HepG2 (cell line): ENCODE measurements around the gene LDB3. TPM values are rescaled to one million over a fixed set of nuclear protein-coding genes. Genes with fewer than 3 reads are reported as not detected.

ENCODE experiments used
- FOXK2 ChIP-seq: fragments of 450-650 bp; IDR thresholded peaks from 2 replicates; pipeline ENCODE4 v1.6.1; 2016
- GTF2F1 ChIP-seq: fragments of 150-350 bp; IDR thresholded peaks from 2 replicates; pipeline ENCODE4 v1.6.1; 2014; ENCODE audit warnings: low read length
- GTF3A ChIP-seq: sonication (generic); formaldehyde crosslinking; conservative IDR thresholded peaks from 2 replicates; pipeline ENCODE4 v1.4.0; 2020; ENCODE audit warnings: mild to moderate bottlenecking, missing genetic modification reagents
- IKZF4 ChIP-seq: sonication (generic); formaldehyde crosslinking; IDR thresholded peaks from 2 replicates; pipeline ENCODE4 v1.5.1; 2020; ENCODE audit warnings: borderline replicate concordance, mild to moderate bottlenecking, low read depth, missing genetic modification reagents; ENCODE audit errors: not compliant biosample characterization
- MED13 ChIP-seq: sonication (generic); formaldehyde crosslinking; IDR thresholded peaks from 2 replicates; pipeline ENCODE4 v1.5.0; 2020; ENCODE audit warnings: missing genetic modification reagents
- REPIN1 ChIP-seq: sonication (generic); formaldehyde crosslinking; IDR thresholded peaks from 2 replicates; pipeline ENCODE4 v1.8.0; 2022; ENCODE audit warnings: missing genetic modification reagents, low read depth, mild to moderate bottlenecking, borderline replicate concordance
- XBP1 ChIP-seq: sonication (generic); formaldehyde crosslinking; IDR thresholded peaks from 2 replicates; pipeline ENCODE4 v1.5.0; 2020; ENCODE audit warnings: missing genetic modification reagents
- ZBTB20 ChIP-seq: sonication (generic); formaldehyde crosslinking; IDR thresholded peaks from 2 replicates; pipeline ENCODE4 v1.8.1; 2023; ENCODE audit warnings: missing genetic modification reagents, low read depth, mild to moderate bottlenecking, borderline replicate concordance
- ZBTB38 ChIP-seq: sonication (generic); formaldehyde crosslinking; IDR thresholded peaks from 2 replicates; pipeline ENCODE4 v1.5.1; 2020; ENCODE audit warnings: mild to moderate bottlenecking, missing genetic modification reagents
- ZBTB8A ChIP-seq: sonication (generic); formaldehyde crosslinking; IDR thresholded peaks from 2 replicates; pipeline ENCODE4 v1.4.0; 2020; ENCODE audit warnings: mild to moderate bottlenecking, low read depth, missing genetic modification reagents, borderline replicate concordance
- ZFP36 ChIP-seq: fragments of 150-350 bp; IDR thresholded peaks from 2 replicates; pipeline ENCODE4 v1.6.1; 2018; ENCODE audit warnings: borderline replicate concordance, low read length, low read depth; ENCODE audit not compliant: partially characterized antibody
- ZFP82 ChIP-seq: sonication (generic); formaldehyde crosslinking; IDR thresholded peaks from 2 replicates; pipeline ENCODE4 v1.5.1; 2020; ENCODE audit warnings: mild to moderate bottlenecking, missing genetic modification reagents, borderline replicate concordance
- ZNF253 ChIP-seq: sonication (generic); formaldehyde crosslinking; IDR thresholded peaks from 2 replicates; pipeline ENCODE4 v1.8.0; 2022; ENCODE audit warnings: mild to moderate bottlenecking, missing genetic modification reagents, borderline replicate concordance
- ZNF569 ChIP-seq: sonication (generic); formaldehyde crosslinking; IDR thresholded peaks from 2 replicates; pipeline ENCODE4 v1.5.0; 2020; ENCODE audit warnings: mild to moderate bottlenecking, missing genetic modification reagents, moderate library complexity, borderline replicate concordance
- ZNF776 ChIP-seq: sonication (generic); formaldehyde crosslinking; IDR thresholded peaks from 2 replicates; pipeline ENCODE4 v1.4.0; 2020; ENCODE audit warnings: mild to moderate bottlenecking, missing genetic modification reagents
- ZSCAN9 ChIP-seq: IDR thresholded peaks from 2 replicates; pipeline ENCODE4 v1.6.1; 2016; ENCODE audit warnings: borderline replicate concordance
- ZZZ3 ChIP-seq: sonication (generic); formaldehyde crosslinking; IDR thresholded peaks from 2 replicates; pipeline ENCODE4 v1.4.0; 2020; ENCODE audit warnings: missing genetic modification reagents, mild to moderate bottlenecking, borderline replicate concordance
- polyA plus RNA-seq, 8 experiments: library from polyadenylated mRNA; depleted of rRNA in 3 of 8; stranded (reverse) in 7 of 8; unstranded in 1 of 8; fragments of >200 nt; fragmentation: Illumina TruSeq in 4 of 8; extraction: Trizol in 4 of 8; gene quantifications; 2 replicates each; pipeline versions ENCODE4 v1.2.1 to v1.2.3, GENCODE V29; 2011 to 2016; ENCODE audit warnings: low read depth in 4 of 8, missing spikeins in 1 of 8, mixed read lengths in 1 of 8; ENCODE audit not compliant: insufficient read depth in 1 of 8
- total RNA-seq, 5 experiments: library from RNA; depleted of rRNA; stranded (reverse); fragments of >200 nt; fragmentation: Illumina TruSeq; extraction: Trizol; gene quantifications; 2 replicates each; pipeline ENCODE4 v1.2.3, GENCODE V29; 2016; ENCODE audit warnings: low read depth in 1 of 5
- TF ChIP-seq, protein P1 (sequence below): sonication (generic); formaldehyde crosslinking; IDR thresholded peaks from 2 replicates; pipeline ENCODE4 v1.4.0; 2020; ENCODE audit warnings: missing genetic modification reagents
- TF ChIP-seq, protein P2 (sequence below): sonication (generic); formaldehyde crosslinking; IDR thresholded peaks from 2 replicates; pipeline ENCODE4 v1.5.0; 2020; ENCODE audit warnings: mild to moderate bottlenecking, missing genetic modification reagents
- TF ChIP-seq, protein P3 (sequence below): sonication (generic); formaldehyde crosslinking; IDR thresholded peaks from 2 replicates; pipeline ENCODE4 v1.8.1; 2023; ENCODE audit warnings: mild to moderate bottlenecking, missing genetic modification reagents, borderline replicate concordance
- TF ChIP-seq, protein P4 (sequence below): IDR thresholded peaks from 2 replicates; pipeline ENCODE4 v1.6.1; 2012; ENCODE audit warnings: inconsistent platforms
- TF ChIP-seq, protein P5 (sequence below): sonication (generic); formaldehyde crosslinking; conservative IDR thresholded peaks from 2 replicates; pipeline ENCODE4 v1.8.0; 2022; ENCODE audit warnings: missing genetic modification reagents

Gene LDB3
- total and polyA plus RNA-seq, 2 of the 13 experiments (the other 11 are each of a cell fraction or from before 2014, with no cell fraction given): not detected

DNA sequence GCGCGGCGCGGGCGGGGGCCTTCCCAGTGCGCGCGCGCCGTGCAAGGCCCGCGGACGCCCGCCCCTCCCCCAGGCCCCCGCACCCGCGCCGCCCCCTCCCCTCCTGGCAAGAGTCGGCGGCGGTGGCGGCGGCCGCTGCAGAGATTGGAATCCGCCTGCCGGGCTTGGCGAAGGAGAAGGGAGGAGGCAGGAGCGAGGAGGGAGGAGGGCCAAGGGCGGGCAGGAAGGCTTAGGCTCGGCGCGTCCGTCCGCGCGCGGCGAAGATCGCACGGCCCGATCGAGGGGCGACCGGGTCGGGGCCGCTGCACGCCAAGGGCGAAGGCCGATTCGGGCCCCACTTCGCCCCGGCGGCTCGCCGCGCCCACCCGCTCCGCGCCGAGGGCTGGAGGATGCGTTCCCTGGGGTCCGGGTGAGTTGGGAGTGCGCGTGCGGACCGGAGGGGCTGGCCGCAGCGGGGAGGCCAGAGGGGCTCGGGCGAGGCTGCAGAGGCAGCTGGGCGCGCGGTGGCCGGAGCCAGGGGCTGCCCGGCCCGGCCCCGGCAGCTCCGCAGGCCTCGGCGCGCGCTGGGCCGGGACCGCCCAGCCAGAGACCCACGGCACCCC, 88.3 kb downstream of the LDB3 start, which contains the start of gene BMPR1A (continued):
- TF ChIP-seq, protein P1, sequence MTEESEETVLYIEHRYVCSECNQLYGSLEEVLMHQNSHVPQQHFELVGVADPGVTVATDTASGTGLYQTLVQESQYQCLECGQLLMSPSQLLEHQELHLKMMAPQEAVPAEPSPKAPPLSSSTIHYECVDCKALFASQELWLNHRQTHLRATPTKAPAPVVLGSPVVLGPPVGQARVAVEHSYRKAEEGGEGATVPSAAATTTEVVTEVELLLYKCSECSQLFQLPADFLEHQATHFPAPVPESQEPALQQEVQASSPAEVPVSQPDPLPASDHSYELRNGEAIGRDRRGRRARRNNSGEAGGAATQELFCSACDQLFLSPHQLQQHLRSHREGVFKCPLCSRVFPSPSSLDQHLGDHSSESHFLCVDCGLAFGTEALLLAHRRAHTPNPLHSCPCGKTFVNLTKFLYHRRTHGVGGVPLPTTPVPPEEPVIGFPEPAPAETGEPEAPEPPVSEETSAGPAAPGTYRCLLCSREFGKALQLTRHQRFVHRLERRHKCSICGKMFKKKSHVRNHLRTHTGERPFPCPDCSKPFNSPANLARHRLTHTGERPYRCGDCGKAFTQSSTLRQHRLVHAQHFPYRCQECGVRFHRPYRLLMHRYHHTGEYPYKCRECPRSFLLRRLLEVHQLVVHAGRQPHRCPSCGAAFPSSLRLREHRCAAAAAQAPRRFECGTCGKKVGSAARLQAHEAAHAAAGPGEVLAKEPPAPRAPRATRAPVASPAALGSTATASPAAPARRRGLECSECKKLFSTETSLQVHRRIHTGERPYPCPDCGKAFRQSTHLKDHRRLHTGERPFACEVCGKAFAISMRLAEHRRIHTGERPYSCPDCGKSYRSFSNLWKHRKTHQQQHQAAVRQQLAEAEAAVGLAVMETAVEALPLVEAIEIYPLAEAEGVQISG (CRISPR knock-in tag): no peak; the same call in 1 of the 2 replicates
- no peak for TF ChIP-seq FOXK2
- TF ChIP-seq REPIN1 (CRISPR knock-in tag): no peak
- TF ChIP-seq ZBTB38 (CRISPR knock-in tag): no peak
- no peak for TF ChIP-seq GTF2F1
- no peak for TF ChIP-seq ZSCAN9 (CRISPR knock-in tag)
- TF ChIP-seq, protein P2, sequence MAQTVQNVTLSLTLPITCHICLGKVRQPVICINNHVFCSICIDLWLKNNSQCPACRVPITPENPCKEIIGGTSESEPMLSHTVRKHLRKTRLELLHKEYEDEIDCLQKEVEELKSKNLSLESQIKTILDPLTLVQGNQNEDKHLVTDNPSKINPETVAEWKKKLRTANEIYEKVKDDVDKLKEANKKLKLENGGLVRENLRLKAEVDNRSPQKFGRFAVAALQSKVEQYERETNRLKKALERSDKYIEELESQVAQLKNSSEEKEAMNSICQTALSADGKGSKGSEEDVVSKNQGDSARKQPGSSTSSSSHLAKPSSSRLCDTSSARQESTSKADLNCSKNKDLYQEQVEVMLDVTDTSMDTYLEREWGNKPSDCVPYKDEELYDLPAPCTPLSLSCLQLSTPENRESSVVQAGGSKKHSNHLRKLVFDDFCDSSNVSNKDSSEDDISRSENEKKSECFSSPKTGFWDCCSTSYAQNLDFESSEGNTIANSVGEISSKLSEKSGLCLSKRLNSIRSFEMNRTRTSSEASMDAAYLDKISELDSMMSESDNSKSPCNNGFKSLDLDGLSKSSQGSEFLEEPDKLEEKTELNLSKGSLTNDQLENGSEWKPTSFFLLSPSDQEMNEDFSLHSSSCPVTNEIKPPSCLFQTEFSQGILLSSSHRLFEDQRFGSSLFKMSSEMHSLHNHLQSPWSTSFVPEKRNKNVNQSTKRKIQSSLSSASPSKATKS (CRISPR knock-in tag): no peak
- no peak for TF ChIP-seq XBP1 (CRISPR knock-in tag)
- no peak for TF ChIP-seq ZBTB8A (CRISPR knock-in tag)
- TF ChIP-seq ZBTB20 (CRISPR knock-in tag): no peak
- TF ChIP-seq MED13: no peak
- TF ChIP-seq, protein P3, sequence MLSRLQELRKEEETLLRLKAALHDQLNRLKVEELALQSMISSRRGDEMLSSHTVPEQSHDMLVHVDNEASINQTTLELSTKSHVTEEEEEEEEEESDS (CRISPR knock-in tag): no peak
- TF ChIP-seq, protein P4, sequence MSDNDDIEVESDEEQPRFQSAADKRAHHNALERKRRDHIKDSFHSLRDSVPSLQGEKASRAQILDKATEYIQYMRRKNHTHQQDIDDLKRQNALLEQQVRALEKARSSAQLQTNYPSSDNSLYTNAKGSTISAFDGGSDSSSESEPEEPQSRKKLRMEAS: no peak
- TF ChIP-seq ZNF569 (CRISPR knock-in tag): no peak
- TF ChIP-seq, protein P5, sequence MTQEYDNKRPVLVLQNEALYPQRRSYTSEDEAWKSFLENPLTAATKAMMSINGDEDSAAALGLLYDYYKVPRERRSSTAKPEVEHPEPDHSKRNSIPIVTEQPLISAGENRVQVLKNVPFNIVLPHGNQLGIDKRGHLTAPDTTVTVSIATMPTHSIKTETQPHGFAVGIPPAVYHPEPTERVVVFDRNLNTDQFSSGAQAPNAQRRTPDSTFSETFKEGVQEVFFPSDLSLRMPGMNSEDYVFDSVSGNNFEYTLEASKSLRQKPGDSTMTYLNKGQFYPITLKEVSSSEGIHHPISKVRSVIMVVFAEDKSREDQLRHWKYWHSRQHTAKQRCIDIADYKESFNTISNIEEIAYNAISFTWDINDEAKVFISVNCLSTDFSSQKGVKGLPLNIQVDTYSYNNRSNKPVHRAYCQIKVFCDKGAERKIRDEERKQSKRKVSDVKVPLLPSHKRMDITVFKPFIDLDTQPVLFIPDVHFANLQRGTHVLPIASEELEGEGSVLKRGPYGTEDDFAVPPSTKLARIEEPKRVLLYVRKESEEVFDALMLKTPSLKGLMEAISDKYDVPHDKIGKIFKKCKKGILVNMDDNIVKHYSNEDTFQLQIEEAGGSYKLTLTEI: no peak
- TF ChIP-seq ZFP82 (CRISPR knock-in tag): no peak
- no peak for TF ChIP-seq ZFP36
- no peak for TF ChIP-seq GTF3A
- peak; percentile 31; the same call in 1 of the 2 replicates for TF ChIP-seq ZNF253
- TF ChIP-seq ZNF776 (CRISPR knock-in tag): no peak
- TF ChIP-seq ZZZ3 (CRISPR knock-in tag): no peak
- TF ChIP-seq IKZF4 (CRISPR knock-in tag): no peak
